ENCODE results near the gene CLDN18.

CLDN18 gene

DNA sequence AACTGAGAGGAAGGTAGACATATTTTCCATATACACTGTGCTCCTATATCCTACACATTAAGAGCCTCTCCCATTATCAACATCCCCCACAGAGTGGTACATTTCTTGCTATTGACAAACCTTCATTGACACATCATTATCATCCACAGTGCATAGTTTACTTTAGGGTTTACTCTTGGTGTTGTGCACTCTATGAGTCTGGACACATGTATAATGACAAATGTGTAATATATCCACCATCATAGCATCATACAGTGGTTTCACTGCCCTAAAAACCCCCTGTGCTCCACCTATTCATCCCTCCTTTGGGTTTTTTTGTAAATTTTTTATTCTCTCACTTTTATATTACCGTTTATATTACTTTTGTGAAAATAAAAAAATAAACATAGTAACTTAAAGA lies 22.2 kb upstream of the CLDN18 start:
- TF ChIP-seq, protein P1, sequence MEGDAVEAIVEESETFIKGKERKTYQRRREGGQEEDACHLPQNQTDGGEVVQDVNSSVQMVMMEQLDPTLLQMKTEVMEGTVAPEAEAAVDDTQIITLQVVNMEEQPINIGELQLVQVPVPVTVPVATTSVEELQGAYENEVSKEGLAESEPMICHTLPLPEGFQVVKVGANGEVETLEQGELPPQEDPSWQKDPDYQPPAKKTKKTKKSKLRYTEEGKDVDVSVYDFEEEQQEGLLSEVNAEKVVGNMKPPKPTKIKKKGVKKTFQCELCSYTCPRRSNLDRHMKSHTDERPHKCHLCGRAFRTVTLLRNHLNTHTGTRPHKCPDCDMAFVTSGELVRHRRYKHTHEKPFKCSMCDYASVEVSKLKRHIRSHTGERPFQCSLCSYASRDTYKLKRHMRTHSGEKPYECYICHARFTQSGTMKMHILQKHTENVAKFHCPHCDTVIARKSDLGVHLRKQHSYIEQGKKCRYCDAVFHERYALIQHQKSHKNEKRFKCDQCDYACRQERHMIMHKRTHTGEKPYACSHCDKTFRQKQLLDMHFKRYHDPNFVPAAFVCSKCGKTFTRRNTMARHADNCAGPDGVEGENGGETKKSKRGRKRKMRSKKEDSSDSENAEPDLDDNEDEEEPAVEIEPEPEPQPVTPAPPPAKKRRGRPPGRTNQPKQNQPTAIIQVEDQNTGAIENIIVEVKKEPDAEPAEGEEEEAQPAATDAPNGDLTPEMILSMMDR (conservative IDR thresholded peaks at IDR 0.05; ENCODE audit: control insufficient read depth, insufficient read depth, low read depth, low read length), result no peak
- no peak for DNase-seq (ENCODE audit: low read depth)
- no peak overlapping the region for H3K4me3 ChIP-seq (ENCODE audit: control insufficient read depth, low read depth, low read length)

- TF ChIP-seq, protein P1 (conservative IDR thresholded peaks at IDR 0.05; ENCODE audit: control insufficient read depth, insufficient read depth, low read depth, low read length), result no peak
- DNase-seq (ENCODE audit: low read depth), result no peak
- no peak overlapping the region for H3K4me3 ChIP-seq (ENCODE audit: control insufficient read depth, low read depth, low read length)
Observed at GRCh38 chr3:137988152-137988551, 21.8 kb upstream of the CLDN18 start.

GRCh38 chr3:137988982-137989381 lies 21.0 kb upstream of the CLDN18 start:
- no peak overlapping the region for H3K4me3 ChIP-seq (ENCODE audit: control insufficient read depth, low read depth, low read length)
- no peak for DNase-seq (ENCODE audit: low read depth)
- TF ChIP-seq, protein P1 (conservative IDR thresholded peaks at IDR 0.05; ENCODE audit: control insufficient read depth, insufficient read depth, low read depth, low read length), result no peak

DNA sequence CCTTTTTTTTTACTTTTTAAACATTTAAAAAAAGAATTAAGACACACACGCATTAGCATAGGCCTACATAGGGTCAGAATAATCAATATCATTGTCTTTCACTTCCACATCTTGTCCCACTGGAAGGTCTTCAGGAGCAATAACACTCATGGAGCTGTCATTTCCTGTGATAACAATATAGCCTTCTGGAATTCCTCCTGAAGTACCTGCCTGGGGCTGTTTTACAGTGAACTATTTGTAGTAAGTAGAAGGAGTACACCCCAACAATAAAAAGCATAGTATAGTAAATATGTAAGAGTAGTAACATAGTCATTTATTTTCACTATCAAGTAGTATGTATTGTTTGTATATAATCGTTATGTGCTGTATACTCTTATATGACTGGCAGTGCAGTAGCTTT lies 19.5 kb upstream of the CLDN18 start:
- TF ChIP-seq, protein P1 (conservative IDR thresholded peaks at IDR 0.05; ENCODE audit: control insufficient read depth, insufficient read depth, low read depth, low read length), result no peak
- DNase-seq (ENCODE audit: low read depth), result no peak

GRCh38 chr3:137992592-137992991 lies 17.4 kb upstream of the CLDN18 start:
- no peak overlapping the region for H3K4me3 ChIP-seq (ENCODE audit: control insufficient read depth, low read depth, low read length)
- TF ChIP-seq, protein P1 (conservative IDR thresholded peaks at IDR 0.05; ENCODE audit: control insufficient read depth, insufficient read depth, low read depth, low read length), result no peak
- peak; percentile 20 for DNase-seq (ENCODE audit: low read depth)

More for the DNA sequence above, 19.5 kb upstream of the CLDN18 start:
- no peak overlapping the region for H3K4me3 ChIP-seq (ENCODE audit: control insufficient read depth, low read depth, low read length)

DNA sequence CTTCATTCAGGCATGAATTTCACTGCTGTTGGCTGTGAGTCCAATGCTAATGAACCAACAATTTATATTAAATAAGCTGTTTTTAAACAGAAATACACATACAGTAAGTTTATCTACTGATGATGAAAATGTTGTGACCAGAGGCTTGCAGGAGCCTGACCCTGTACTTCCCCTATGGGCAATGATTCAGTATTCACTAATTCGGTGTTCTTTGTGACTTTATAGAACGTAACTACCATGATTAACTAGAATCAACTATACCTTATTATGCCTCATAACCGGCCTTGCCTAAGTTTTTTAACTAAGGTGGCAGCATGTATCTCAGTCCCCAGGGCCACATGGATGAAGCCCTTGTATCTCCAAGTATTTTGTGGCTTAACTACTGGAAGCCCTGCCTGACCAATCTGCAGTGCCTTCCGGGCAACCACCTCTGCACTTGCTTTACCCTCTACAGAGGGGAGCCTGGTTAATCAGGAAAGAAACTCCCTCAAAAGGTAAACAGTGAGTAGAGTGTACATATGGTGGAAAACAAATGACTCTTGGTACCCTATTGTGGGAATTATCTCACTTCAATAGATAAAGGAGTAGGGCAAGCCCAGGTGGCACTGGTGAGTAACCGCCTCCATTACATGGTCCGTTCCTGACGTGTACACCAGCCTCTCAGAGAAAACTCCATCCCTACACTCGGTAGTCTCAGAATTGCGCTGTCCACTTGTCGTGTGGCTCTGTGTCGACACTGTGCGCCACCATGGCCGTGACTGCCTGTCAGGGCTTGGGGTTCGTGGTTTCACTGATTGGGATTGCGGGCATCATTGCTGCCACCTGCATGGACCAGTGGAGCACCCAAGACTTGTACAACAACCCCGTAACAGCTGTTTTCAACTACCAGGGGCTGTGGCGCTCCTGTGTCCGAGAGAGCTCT lies 11.6 kb upstream of the CLDN18 start:
- no peak for DNase-seq (ENCODE audit: low read depth)
- TF ChIP-seq, protein P1 (conservative IDR thresholded peaks at IDR 0.05; ENCODE audit: control insufficient read depth, insufficient read depth, low read depth, low read length), result no peak
- H3K4me3 ChIP-seq (ENCODE audit: control insufficient read depth, low read depth, low read length), result no peak overlapping the region
